GM10847 (cell line): Measurements from ENCODE around the gene FAM107B.

ENCODE experiments used
- POLR2A ChIP-seq: IDR thresholded peaks from 2 replicates; pipeline ENCODE4 v1.6.1; 2011; ENCODE audit not compliant: insufficient read length; ENCODE audit errors: extremely low read depth

FAM107B gene

GRCh38 chr10:14688606-14689005, 86.1 kb downstream of the FAM107B start:
- no peak for TF ChIP-seq POLR2A

- no peak for TF ChIP-seq POLR2A
Measured at GRCh38 chr10:14687340-14687739, 87.4 kb downstream of the FAM107B start.

GRCh38 chr10:14686356-14686755, 88.3 kb downstream of the FAM107B start:
- TF ChIP-seq POLR2A, result no peak

- no peak for TF ChIP-seq POLR2A
Measured at GRCh38 chr10:14684354-14684753, 90.3 kb downstream of the FAM107B start.

- TF ChIP-seq POLR2A, result no peak
Measured at GRCh38 chr10:14683256-14683655, 91.4 kb downstream of the FAM107B start.

- TF ChIP-seq POLR2A, result no peak
Measured at GRCh38 chr10:14681802-14682201, 92.9 kb downstream of the FAM107B start.

GRCh38 chr10:14681305-14681704, 93.4 kb downstream of the FAM107B start:
- TF ChIP-seq POLR2A, result no peak

GRCh38 chr10:14678637-14679036, 96.1 kb downstream of the FAM107B start:
- TF ChIP-seq POLR2A, result no peak

GRCh38 chr10:14676732-14677131, 98.0 kb downstream of the FAM107B start:
- TF ChIP-seq POLR2A, result no peak

GRCh38 chr10:14674376-14675050, 100.2 kb downstream of the FAM107B start:
- TF ChIP-seq POLR2A, result no peak

- TF ChIP-seq POLR2A, result no peak
Measured at GRCh38 chr10:14673189-14673861, 101.4 kb downstream of the FAM107B start.

GRCh38 chr10:14671386-14671831, 103.3 kb downstream of the FAM107B start:
- no peak for TF ChIP-seq POLR2A

- no peak for TF ChIP-seq POLR2A
Measured at GRCh38 chr10:14670551-14671240, 104.0 kb downstream of the FAM107B start.

GRCh38 chr10:14669576-14669975, 105.1 kb downstream of the FAM107B start:
- TF ChIP-seq POLR2A, result no peak

- no peak for TF ChIP-seq POLR2A
Measured at GRCh38 chr10:14667781-14668180, 106.9 kb downstream of the FAM107B start.

GRCh38 chr10:14667280-14667679, 107.4 kb downstream of the FAM107B start:
- TF ChIP-seq POLR2A, result no peak
